Effector CD8-positive, alpha-beta T cell (primary cell): ENCODE results near the gene GRK3.
"Not testable (repeated sequence)": the region's sequence is repeated elsewhere in the genome, so short reads cannot be mapped to it uniquely, and the experiment has no call there.

Source experiments
- DNase-seq: peaks from one replicate; lab custom pipeline; 2025; lab: John Stamatoyannopoulos, UW

The GRK3 gene

DNA sequence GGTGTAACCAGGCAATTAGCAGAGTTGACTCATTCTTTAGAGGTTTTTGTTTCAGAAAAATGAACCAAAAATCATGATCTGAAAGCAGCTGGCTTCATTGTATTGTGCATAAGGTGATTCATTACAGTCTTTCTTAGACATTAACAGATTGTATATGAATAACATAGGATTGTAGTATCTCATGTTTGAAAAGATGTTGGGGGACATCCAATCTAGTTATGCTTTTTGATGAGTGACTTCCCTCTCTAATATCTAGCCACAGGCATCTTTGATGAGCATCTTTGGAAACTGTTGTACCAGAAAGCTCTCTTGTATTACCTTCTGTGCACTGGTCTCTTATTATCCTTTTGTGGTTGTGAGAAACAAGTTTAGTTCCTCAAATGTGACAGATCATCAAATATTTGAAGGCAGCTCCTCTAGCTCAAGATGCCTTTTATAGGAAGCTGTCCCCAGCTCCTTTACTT lies 8.3 kb downstream of the GRK3 start:
- DNase-seq, result no peak

GRCh38 chr22:25573841-25574240 lies 9.4 kb downstream of the GRK3 start:
- no peak for DNase-seq

- no peak for DNase-seq
These were observed 10.3 kb downstream of the GRK3 start for GRCh38 chr22:25574736-25575135.

GRCh38 chr22:25575674-25576392 lies 11.4 kb downstream of the GRK3 start:
- not testable (repeated sequence) for DNase-seq

DNA sequence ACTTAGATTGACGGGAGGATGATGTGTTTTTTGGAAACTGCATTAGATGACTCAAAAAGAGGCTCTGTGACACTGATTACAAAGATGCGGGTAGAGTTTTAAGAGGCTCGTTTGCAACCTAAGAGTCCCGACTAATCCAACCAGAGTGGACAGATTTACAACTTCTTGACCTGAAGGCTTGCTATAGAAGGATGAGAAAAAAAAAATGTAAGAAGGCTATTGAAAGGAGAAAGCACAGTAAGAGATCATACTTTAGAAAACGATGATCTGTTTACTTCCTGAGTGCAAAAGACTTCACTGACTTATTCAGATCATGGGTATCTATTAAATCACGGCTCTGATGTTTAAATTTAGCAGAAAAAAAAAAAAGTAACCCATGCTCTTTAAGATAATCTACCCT lies 17.0 kb downstream of the GRK3 start:
- DNase-seq, result not testable (repeated sequence)

- DNase-seq, result no peak
These were observed 18.5 kb downstream of the GRK3 start for GRCh38 chr22:25582946-25583345.

DNA sequence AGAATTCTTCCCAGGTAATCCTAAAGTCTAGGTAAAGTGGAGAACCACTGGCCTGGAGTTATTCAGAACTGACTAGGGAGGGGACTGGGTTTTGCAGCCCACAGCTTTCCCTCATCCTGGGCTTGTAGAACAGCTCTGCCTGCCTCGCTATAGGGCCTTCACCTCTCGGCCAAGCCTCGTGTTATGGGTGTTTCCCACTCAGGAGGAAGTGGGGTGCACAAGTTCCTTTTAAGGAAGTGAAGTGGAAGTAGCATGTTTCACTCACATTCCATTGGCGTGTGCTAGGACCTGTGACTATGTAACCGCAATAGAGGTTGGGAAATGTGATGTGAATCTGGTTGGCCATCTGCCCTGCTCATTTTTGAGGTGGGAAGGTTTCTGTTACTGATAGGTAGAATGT lies 20.5 kb downstream of the GRK3 start:
- DNase-seq, result not testable (repeated sequence)

DNA sequence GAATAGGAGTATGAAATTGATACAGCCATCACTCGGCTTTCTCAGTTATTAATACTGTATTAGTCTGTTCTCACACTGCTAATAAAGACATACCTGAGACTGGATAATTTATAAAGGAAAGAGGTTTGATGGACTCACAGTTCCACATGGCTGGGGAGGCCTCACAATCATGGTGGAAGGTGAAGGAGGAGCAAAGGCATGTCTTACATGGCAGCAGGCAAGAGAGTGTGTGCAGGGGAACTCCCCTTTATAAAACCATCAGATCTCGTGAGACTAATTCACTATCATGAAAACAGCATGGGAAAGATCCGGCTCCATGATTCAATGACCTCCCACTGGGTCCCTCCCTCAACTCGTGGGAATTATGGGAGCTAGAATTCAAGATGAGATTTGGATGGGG lies 25.2 kb downstream of the GRK3 start:
- not testable (repeated sequence) for DNase-seq

DNA sequence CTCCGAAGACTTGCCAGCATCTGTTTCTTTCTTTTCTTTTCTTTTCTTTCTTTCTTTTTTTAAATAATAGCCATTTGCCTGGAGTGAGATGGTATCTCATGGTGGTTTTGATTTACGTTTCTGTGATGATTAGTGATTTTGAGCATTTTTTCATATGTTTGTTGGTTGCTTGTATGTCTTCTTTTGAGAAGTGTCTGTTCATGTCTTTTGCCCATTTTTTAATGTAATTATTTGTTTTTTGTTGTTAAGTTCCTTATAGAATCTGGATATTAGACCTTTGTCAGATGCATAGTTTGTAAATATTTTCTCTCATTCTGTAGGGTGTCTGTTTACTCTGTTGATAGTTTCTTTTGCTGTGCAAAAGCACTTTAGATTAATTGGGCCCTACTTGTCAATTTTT lies 28.8 kb downstream of the GRK3 start:
- not testable (repeated sequence) for DNase-seq

DNA sequence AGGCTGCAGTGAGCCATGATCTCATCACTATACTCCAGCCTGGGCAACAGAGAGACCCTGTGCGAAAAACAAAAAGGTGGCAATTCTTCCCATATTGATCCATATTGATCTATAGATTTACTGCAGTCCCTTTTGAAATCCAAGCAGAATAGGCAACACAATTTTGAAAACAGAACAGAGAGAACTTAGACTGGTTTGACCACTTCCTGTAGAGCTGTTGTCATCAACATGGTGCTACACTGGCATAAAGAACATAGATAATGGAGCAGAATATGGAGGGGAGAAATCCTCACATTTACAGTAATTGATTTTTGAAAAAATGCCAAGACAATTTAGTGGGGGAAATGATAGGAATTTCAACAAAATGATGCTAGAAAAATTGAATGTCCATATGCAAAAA lies 34.1 kb downstream of the GRK3 start:
- DNase-seq, result no peak

GRCh38 chr22:25602445-25602844 lies 38.0 kb downstream of the GRK3 start:
- DNase-seq, result no peak

DNA sequence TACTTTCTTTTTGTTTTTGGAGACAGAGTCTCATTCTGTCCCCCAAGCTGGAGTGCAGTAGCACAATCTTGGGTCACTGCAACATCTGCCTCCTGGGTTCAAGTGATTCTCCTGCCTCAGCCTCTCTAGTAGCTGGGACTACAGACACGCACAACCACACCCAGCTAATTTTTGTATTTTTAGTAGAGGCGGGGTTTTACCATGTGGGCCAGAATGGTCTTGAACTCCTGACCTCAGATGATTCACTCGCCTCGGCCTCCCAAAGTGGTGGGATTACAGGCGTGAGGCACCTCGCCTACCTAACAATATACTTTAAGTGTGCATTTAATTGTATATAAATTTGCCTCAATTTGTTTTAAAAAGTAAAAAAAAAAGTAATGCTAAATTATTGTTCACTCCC lies 38.4 kb downstream of the GRK3 start:
- DNase-seq, result no peak

- not testable (repeated sequence) for DNase-seq
These were observed 40.7 kb downstream of the GRK3 start for GRCh38 chr22:25605146-25605545.

DNA sequence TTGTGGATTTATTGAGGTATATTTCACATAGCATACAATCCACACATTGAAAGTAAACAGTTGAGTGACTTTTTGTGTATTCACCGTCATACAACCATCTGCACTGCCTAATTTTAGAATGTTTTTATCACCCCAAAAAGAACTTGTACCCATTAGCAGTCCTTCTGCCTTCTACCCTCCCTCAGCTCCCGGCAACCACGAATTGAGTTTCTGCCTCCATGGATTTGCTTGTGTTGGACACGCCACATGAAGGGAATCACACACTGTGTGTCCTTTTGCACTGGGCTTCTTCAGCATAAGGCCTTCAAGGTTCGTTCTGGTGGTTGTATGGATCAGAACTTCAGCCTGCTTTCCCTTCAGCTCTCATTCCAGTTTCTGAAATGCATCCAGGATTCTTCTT lies 41.1 kb downstream of the GRK3 start:
- DNase-seq, result not testable (repeated sequence)

- not testable (repeated sequence) for DNase-seq
These were observed 46.8 kb downstream of the GRK3 start for GRCh38 chr22:25611284-25611683.

DNA sequence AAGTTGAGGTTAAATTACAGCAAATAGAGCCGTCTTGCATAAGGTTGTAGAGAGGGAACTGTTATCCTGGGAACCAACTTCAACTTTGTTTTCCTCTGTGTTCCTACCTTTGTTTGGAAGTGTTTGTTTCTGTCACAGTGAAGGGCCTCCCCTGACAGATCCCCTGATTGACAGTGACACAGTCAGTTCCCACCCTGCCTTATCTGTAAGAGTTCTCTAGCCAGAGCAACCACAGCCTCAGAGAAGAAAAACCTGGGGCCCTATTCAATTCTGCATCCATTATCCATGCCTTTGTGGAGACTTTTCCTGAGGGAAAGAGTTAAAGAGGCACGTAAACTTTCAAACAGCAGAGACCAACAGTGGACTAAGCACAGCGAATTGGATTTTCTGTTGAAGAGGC lies 48.7 kb downstream of the GRK3 start:
- DNase-seq, result not testable (repeated sequence)

DNA sequence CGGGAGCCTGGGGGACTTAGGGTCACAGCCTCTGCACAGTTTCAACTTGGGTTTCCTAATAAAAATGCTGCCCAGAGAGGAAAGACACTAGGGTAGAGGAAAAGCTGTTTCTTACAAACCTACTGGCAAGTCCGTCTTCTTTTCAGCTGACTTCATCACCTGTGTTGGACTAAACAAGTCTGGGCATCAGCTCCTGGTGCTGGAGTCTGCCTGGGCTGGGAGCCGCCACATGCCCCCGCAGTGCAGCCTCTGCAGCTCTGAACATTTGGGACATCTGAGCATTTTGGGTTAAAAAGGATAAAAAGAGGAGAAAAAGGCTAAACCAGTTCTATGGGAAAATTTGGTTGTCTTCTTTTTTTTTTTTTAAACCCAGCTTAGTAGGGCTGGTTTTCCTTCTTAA lies 49.1 kb downstream of the GRK3 start:
- DNase-seq, result not testable (repeated sequence)

DNA sequence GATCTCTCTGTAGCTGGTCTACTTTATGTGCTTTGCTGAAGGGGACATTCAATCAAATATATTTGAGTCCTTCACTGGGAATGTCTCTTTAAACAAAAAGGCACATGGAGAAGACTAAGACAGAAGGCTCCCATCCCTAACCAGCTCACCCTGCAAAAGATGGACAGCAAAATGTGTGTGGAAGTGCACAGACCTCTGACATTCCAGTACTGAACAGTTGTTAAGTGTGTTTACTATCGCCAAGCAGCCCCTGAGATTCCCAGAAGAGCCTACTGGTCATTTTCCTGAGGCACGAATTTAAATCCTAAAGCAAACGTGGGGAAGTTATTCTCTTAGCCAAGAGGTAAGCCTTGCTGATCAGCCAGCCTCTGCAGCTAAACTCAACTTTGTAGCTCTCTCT lies 50.3 kb downstream of the GRK3 start:
- not testable (repeated sequence) for DNase-seq

DNA sequence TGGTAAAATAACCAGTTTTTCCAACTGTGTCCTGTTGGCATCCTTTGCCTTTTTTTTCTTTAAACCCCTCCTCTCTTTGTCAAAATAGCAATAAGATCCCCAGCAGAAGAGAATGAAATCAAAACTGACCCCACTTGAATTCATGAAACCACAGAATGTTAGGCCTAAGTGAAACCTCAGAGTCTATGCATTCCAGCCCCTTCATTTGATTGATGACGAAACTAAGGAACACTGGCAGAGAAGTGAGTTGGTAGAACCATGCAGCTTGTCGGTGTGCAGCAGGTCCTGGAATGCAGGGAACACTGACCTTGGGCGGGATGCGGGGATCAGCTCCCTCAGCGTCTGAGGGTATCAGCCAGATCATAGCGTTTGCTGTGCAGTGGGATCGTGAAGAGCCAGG lies 57.5 kb downstream of the GRK3 start:
- DNase-seq, result no peak

DNA sequence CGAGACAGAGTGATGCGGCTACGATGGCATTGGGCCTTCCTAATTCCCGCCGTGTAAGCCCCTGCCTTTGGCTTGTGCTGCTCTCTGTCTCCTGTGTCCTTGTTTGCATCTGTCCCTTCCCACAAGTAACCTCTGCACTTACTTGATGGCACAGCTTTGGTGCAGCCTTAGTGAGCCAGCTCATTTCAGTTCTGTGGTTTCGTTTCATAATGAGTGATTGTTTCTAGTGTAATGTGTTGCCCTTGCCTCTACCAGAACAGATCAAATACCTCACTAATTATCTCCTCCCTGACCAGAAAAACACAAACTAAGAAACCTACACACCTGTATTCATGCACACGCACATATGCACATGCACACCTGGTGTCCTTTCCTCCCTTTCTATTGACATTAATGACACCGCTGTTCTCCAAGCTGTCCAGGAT lies 58.8 kb downstream of the GRK3 start:
- no peak for DNase-seq

DNA sequence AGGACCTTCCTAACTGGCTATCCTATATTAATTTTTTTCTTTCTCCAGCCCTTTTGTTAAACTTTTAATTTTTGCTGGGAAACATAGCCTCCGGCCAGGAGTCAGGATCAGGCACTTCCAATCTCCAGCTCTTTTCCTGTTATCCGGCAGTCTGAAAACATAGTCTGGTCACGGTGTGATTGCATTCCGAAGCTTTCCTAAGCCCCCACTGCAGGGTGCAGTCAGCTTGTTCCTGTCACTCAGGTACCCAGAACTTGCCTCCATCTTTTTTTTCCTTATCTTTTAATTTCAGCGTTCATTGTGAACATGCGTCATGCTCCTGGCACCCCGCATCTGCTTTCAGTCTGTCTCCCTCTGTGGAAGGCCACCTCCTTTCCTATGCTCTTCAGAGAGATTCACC lies 59.4 kb downstream of the GRK3 start:
- DNase-seq, result no peak

GRCh38 chr22:25624476-25624875 lies 60.0 kb downstream of the GRK3 start:
- no peak for DNase-seq

DNA sequence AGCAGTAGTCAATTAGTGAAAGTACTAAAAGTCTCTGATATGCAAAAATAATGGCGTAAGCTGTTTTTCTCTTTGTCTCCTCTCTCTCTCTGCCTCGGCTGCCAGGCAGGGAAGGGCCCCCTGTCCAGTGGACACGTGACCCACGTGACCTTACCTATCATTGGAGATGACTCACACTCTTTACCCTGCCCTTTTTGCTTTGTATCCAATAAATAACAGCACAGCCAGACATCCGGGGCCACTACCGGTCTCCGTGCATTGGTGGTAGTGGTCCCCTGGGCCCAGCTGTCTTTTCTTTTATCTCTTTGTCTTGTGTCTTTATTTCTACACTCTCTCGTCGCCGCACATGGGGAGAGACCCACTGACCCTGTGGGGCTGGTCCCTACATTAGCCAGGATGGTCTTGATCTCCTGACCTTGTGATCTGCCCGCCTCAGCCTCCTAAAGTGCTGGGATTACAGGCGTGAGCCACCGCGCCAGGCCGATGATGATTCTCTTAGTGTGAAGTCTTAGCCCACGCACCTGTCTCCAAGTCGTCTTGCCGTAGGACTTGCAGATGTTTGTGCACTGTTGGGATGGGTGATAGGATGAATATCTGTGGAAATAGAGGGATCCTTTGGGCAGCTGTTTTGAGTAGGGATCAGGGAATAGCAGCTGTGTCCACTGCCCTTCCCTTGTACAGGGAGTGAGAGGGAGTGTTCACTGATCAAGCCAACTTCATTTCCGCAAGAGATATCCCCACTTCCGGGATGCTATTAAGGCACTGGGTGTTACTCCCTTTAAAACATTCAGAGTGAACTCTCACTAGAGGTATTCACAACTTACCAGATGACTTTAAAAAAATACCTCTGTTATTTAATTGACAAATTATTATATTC lies 61.5 kb downstream of the GRK3 start:
- not testable (repeated sequence) for DNase-seq
